Caki2 (cell line): ENCODE results near the gene LMLN. TPM values are rescaled to one million over a fixed set of nuclear protein-coding genes. Genes with fewer than 3 reads are reported as not detected.
"Not testable (repeated sequence)": the region's sequence is repeated elsewhere in the genome, so short reads cannot be mapped to it uniquely, and the experiment has no call there.

Experiments used
- DNase-seq: peaks from one replicate; pipeline ENCODE4 v3.0.0-alpha.2; 2015; ENCODE audit warnings: low read depth
- in situ Hi-C: cut with HindIII; loops from 2 replicates; pipeline ENCODE4 v1.10.0; 2016; ENCODE audit warnings: low sequenced_read_pairs, low pct_unique_long_range_greater_than_20kb, mixed read lengths
- total RNA-seq: library from RNA; depleted of rRNA; stranded (reverse); fragments of >200 nt; shearing (Covaris generic); gene quantifications from 2 replicates; pipeline ENCODE4 v1.2.3, GENCODE V29; 2014; ENCODE audit warnings: low replicate concordance

The LMLN gene
- total RNA-seq, 1 experiment from 2014 or later = 1.3 TPM

DNA sequence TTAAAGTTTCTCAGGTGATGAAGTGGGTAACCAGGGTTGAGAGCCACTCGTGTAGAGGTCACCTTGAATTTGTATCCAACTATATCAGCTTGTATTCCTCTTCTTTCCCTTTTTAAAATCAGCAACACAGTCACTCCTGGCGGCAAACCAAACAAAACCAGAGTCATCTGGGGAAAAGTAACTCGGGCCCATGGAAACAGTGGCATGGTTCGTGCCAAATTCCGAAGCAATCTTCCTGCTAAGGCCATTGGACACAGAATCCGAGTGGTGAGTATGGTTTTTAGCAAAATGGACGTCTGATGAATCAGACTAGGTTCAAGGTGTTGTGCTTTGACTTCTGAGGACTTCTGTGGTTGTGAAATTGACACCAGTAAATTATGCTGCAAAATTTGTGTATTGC, 6.1 kb upstream of the LMLN start:
- no peak for DNase-seq
- in situ Hi-C loops = no loop called here

DNA sequence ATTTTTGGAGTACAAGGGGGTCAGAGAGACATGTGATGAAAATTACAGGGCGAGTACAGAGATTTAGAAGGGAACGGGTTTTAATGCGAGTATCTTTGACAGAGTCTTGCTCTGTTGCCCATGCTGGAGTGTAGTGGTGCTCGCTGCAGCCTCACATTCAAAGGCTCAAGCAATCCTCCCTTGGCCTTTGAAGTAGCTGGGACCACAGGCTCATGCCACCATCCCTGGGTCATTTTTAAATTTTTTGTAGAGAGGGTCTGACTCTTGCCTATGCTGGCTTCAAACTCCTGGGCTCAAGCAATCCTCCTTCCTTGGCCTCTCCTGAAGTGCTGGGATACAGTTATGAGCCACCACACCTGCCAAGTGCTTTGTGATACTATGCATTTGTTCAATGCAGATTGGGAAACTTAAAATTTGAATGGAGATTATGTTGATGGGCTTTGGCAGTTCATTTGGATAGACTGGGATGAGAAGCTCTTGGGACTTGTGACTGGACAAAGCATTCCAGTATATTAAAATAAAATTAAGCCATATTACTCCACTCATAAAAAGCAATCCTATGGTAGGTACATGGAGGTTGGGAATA, 4.0 kb upstream of the LMLN start:
- DNase-seq = no peak

DNA sequence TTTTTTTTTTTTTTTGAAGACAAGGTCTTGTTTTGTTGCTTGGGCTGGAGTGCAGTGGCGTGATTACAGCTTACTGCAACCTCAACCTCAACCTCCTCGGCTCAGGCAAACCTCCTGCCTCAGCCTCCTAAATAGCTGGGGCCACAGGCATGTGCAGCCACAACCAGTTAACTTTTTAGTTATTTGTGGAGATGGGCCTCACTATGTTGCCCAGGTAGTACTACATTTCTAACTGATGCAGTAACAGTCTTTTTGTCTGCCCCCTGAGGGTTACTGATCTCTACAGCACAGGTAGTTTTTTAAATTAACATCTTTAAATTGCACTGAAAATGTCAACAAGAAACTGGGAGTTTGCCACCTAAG, 3.4 kb upstream of the LMLN start:
- no peak for DNase-seq
- in situ Hi-C loops = no loop called here

More for the DNA sequence above, 4.0 kb upstream of the LMLN start:
- in situ Hi-C loops = no loop called here

DNA sequence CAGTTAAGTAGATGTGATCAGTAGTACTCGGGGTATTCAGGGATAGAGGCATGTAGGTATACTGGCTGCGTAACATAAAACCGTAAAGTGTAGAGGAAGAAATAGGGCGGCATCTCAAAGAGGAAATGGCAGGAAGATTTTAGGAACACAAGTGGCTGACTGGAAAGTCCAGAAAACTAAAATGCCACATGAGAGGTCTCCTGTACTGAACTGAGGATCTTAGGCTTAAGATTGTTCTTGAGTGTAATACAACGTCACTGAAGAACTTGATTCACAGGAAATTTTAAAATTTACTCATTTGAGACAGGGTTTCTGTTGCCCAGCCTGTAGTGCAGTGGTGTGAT, 2.3 kb upstream of the LMLN start:
- no peak for DNase-seq
- in situ Hi-C loops = no loop called here

DNA sequence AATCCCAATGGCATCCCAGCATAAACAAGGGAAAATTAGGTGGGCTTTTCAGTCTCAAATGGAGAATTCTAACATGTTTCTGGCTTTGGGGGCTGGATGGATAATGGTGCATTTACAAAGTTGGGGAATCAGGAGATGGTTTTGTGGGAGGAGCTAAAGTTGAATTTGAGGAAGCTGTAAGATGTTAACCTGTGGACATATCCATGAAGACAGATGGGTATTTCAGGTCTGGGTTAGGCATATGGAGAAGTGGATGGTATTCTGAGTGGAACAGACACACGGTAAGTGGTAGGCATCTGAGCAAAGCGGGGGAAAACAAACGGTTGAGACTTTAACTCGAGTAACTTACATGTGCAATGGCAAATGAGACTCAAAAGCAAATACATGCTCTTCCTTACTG, 1.7 kb upstream of the LMLN start:
- DNase-seq = no peak
- in situ Hi-C loops = no loop called here

DNA sequence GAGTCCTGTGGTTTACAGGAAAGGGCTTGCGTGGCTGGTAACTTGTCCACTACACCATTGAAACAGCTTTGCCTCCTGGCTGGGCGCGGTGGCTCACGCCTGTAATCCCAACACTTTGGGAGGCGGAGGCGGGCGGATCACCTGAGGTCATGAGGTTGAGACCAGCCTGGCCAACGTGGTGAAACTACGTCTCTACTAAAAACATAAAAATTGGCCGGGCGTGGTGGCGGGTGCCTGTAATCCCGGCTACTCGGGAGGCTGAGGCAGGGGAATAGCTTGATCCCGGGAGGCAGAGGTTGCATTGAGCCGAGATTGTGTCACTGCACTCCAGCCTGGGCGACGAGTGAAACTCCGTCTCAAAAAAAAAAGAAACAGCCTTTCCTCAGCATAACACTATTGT, 1.2 kb upstream of the LMLN start:
- in situ Hi-C loops, DNase-seq: not testable (repeated sequence)

DNA sequence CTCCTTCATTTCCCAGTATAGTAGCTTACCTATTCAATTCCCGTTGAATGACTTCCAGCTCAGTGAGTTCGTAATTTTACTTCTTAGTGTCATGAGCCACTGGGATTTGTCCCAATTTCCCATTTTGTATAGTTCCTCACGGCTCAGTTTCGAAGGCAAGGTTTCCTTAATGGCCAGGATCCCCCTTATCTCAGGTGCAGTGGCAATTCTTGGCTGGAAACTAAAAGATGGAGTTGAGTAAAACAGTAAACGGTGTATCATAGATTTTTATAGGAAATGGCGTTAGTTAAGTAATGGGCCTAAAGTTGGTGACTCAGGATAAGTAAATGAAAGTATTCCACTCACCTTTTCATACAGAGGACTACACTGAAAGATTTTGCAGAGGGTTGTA, 522 bp upstream of the LMLN start:
- in situ Hi-C loops = no loop called here
- no peak for DNase-seq

DNA sequence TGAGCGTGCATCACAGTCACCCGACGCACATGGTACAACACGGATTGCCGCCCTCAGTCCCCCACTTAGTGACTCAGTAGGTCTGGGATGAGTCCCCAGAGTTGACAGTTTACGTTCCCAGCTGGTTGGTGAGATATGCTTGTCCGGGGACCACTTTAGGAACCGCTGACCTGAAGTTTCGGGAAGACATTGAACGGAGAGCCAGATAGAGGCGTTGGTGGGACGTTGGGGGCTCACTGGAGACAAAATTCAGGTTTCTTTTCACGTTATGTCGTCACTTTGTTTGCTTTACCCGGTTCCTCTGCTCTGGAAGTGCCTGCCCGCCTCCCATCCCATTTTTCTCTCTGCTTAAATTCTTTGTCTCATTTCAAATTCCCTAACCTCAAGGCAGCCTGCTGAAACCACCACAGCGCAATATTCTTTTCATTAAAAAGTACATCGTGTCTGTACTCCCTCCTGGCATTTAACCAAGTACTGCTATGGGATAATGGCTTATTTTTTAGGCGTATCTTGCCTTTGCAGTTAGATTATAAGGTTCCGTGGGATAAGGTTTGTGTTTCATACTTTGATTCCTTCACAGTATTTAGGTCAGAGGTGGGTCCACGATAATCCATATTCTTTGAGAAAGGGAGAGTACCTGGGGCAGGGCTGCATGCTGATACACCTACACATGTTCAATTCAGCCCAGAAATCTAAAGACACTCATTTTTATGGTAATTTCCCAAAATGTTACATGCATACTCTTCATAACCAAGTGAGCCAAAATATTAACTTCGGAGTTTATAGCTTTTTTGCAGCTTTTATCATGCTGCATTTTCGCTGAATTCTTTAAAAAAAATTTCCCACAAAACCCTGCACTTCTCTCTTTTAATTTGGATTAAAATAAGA, 921 bp downstream of the LMLN start:
- in situ Hi-C loops = no loop called here
- no peak for DNase-seq

DNA sequence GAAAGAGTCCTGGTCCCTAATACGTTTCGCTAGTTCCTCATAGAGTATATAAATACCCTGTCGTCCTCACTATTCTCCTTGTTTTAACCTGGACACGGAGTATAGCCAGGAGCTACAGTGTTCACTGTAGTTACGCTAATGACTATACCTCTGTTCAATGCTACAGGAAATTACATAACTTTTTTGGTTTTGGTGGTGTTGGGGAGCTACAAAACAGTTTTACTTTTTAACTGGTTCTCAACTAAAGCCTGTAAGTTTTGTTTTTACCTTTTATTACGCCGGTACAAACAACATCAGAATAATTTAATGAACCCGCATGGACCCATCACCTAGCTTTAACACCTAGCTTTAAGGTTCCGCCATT, 1.5 kb downstream of the LMLN start:
- in situ Hi-C loops = no loop called here
- no peak for DNase-seq

DNA sequence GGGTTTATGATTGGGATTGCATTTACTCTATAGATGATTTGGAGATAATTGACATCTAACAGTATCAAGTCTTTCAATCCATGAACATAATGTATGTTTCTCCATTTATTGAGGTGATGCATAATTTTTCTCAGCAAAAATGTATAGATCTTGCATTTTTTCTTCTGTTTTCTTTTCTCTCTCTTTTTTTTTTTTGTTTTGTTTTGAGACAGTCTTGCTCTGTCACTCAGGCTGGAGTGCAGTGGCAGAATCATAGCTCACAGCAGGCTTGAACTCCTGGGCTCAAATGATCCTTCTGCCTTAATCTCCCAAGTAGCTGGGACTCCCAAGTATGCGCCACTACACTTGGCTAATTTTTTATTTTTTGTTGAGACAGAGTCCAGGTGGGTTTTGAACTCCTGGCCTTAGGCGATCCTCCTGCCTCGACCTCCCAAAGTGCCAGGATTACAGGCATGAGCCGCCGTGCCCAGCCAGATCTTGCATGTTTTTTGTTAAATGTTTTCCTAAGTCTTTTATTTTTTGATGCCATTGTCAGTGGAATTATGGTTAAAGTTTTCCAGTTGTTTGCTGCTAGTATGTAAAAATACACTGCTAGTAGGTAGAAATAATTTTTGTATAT, 3.1 kb downstream of the LMLN start:
- no peak for DNase-seq
- in situ Hi-C loops = no loop called here

DNA sequence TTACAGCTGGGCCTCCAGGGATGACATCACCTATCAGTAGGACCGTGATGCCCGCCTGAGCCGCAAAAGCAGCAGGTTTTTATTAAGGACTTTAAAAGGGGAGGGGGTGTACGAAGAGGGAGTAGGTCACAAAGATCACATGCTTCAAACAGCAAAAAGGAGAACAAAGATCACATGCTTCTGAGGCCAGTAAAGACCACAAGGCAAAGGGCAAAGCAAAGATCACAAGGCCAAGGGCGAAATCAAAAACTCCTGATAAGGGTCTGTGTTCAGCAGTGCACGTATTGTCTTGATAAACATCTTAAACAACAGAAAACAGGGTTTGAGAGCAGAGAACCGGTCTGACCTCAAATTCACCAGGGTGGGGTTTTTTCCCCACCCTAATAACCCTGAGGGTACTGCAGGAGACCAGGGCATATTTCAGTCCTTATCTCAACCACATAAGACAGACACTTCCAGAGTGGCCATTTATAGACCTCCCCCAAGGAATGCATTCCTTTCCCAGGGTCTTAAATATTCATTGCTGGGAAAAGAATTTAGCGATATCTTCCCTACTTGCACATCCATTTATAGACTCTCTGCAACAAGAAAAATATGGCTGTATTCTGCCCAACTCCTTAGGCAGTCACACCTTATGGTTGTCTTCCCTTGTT, 7.4 kb downstream of the LMLN start:
- DNase-seq, in situ Hi-C loops: not testable (repeated sequence)

DNA sequence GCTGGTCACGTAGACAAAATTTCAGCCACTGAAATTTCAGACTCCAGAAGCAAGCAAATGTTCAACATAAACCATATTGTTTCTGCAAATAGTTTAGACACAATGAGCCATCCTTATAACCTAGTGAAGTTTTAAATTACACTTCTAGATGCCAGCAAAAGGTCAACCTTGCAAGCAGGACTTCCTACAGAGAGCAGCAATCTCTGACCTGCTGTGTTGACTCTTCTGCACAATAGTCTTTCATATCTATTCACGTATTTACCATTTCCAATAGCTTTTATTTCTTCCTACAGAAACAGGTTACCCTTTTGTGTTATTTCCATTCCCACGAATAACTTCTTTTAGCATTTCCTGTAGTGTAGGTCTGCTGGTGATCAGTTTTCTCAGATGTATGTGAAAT, 10.6 kb downstream of the LMLN start:
- DNase-seq = no peak
- in situ Hi-C loops = no loop called here

DNA sequence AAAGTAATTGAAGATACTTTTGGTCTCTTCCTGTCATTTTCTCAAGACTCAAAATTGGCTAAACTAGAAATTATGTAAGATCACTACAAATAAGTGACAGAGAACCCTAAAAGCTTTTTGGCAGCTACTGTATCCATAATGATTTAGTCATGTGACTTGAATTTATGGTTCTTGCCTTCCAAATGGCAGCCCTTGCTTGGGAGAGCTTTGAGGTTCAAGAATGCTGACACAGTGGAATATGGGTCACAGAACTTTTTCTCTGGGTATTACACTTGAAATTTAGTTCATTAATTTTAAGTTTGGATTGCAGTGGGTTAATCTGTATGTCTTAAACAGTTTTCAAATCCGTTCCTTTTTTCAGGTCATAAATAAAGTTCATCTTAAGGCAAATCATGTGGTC, 14.0 kb downstream of the LMLN start:
- in situ Hi-C loops = no loop called here
- no peak for DNase-seq

DNA sequence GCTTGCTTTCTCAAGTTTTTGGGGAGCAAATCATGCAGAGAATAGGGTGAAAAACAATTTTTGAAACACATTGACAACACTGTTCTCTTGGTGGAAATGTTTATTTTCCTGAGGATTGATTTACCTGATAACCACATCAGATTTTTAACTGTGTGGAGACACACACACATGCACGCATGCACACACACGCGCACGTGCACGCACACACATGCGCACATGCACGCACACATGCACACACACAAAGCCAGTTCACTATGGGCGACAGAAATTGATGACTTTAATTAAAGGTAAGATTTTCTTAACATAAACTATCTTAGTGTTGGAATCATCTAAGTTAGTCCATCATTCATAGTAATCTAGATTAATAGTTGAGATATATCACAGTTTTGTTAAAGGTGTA, 15.3 kb downstream of the LMLN start:
- no peak for DNase-seq
- in situ Hi-C loops = no loop called here

DNA sequence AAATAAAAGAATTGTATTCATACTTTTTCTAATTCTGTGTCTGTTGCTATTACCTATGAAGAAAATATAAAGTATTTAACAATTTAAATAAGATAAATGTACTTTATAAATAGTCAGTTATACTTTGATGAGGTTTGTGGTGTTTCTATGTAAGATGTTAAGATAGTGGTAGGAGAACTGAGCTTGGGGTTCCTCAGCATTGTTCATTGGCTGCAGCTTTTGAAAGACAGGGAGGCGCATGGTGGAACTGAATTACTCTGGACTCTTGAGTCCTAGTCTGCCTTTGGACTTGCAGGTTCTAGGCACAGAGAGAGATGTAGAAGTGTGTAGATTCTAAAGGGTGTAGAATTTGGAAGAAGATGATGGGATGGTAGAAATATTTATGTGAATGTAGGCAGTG, 23.1 kb downstream of the LMLN start:
- no peak for DNase-seq
- in situ Hi-C loops = no loop called here

DNA sequence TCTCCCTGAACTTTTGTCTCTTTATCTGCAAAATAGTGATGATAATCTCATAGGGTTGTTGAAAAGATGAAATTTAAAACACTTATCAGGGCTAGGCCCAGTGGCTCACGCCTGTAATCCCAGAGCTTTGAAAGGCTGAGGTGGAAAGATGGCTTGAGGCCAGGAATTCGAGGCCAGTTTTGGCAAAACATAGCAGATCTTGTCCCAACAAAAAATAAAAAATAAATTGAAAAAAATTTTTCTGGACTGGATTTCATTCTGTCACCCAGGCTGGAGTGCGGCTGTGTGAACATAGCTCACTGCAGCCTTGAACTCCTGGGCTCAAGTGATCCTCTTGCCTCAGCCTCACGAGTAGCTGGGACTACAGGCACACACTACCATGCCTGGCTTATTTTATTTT, 29.6 kb downstream of the LMLN start:
- in situ Hi-C loops = no loop called here

DNA sequence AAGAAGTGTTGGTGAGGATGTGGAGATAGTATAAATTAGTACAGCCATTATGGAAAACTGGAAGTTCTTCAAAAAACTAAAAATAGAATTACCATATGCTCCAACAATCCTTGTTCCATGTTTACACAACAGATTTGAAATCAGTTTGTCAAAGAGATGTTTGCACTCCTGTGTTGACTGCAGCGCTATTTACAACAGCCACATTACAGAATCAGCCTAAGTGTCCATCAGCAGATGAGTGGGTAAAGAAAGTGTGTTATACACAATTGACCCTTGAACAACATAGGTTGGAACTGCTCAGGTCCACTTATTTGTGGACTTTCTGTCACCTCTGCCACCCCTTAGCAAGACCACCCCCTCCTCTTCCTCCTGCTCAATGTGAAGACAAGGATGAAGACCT, 34.7 kb downstream of the LMLN start:
- no peak for DNase-seq

More for the DNA sequence above, 29.6 kb downstream of the LMLN start:
- DNase-seq = no peak

DNA sequence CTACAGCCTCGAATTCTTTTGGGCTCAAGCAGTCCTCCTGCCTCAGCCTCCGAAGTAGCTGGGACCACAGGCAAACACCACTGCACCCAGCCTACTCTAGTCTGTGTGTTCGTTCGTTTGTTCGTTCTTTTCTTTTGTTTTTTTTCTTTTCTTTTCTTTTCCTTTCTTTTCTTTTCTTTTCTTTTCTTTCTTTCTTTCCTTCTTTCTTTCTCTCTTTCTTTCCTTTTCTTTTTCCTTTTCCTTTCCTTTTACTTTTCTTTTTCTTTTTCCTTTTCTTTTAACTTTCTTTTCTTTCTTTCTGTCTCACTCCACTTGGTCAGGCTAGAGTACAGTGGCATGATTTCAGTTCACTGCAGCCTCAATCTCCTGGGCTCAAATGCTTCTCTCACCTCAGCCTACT, 36.8 kb downstream of the LMLN start:
- in situ Hi-C loops = no loop called here
- DNase-seq = no peak

More for the DNA sequence above, 34.7 kb downstream of the LMLN start:
- in situ Hi-C loops = no loop called here

DNA sequence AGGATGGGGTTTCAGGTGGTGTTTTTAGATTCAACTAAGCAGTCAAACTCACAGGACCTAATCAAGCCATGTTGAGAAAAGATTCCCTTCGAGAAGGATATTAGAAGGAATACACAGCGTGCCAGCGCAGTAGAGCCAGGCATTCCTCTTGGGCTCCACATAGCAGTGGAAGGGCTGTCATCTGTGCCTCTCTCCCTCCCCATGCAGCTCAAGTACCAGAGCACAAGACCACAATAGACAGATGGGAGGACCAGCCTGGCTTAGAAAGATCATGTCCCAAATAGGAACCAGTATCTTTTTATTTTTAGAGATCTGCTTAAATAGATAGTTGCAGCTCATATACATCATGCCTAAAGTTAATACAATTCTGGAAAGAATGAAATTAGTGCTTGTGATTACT, 37.9 kb downstream of the LMLN start:
- in situ Hi-C loops = no loop called here
- no peak for DNase-seq
